ENCODE measurements around the gene RASGRF1.
"Not testable (repeated sequence)": the region's sequence is repeated elsewhere in the genome, so short reads cannot be mapped to it uniquely, and the experiment has no call there.

RASGRF1 gene

GRCh38 chr15:79002581-79002980 lies 88.0 kb downstream of the RASGRF1 start:
- in situ Hi-C loops (cut with HindIII; ENCODE audit: low sequenced_read_pairs): no loop called here
- no peak for DNase-seq (ENCODE audit: low read depth, low spot score)
- H3K4me3 ChIP-seq (ENCODE audit: low read depth, low read length): no peak overlapping the region
- no peak for TF ChIP-seq CTCF (IDR thresholded peaks at IDR 0.05; ENCODE audit: low read depth, low read length)

DNA sequence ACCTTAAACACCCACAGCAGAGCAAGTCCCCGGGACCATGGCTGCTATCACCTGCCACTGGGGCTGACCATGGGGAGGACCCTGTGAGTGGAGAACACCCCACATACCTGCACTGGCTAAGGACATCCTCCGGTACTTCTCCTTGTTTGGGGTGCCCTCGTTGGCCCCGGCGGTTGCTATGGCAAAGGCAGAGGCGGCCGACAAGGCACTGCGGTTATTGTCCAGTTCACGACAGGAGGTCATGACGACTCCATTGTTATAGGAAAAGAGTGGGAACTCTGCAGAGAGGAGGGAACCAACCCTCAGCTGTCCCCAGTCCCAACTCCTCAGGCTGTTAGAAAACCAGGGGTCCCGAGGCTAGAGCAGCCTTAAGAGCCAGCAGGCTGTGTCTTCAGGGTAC lies 90.9 kb downstream of the RASGRF1 start:
- DNase-seq (ENCODE audit: low read depth, low spot score): no peak
- TF ChIP-seq CTCF (IDR thresholded peaks at IDR 0.05; ENCODE audit: low read depth, low read length): no peak
- in situ Hi-C loops (cut with HindIII; ENCODE audit: low sequenced_read_pairs): no loop called here
- no peak overlapping the region for H3K4me3 ChIP-seq (ENCODE audit: low read depth, low read length)

DNA sequence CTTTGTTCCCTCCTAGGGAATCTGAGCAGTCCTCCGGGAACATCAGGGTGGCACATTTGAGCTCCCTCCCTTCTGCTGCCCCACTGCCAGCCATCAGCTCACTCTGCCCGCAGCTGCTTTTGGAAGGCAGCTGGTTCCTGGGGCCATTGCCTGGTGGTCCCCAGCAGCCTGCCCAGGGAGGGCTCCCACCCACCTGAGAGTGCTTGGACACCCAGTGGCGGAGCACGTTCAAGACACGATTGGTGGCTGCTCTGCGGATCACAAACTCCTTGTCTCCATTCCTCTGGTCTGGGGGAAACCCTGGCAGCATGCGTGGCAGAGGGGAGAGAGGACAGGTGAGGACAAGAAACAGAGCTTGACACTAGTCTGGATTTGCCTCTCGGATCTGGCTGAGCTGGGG lies 92.1 kb downstream of the RASGRF1 start:
- in situ Hi-C loops (cut with HindIII; ENCODE audit: low sequenced_read_pairs): no loop called here
- TF ChIP-seq CTCF (IDR thresholded peaks at IDR 0.05; ENCODE audit: low read depth, low read length): no peak
- H3K4me3 ChIP-seq (ENCODE audit: low read depth, low read length): no peak overlapping the region
- DNase-seq (ENCODE audit: low read depth, low spot score): no peak

- DNase-seq (ENCODE audit: low read depth, low spot score): no peak
- in situ Hi-C loops (cut with HindIII; ENCODE audit: low sequenced_read_pairs): no loop called here
- no peak for TF ChIP-seq CTCF (IDR thresholded peaks at IDR 0.05; ENCODE audit: low read depth, low read length)
- H3K4me3 ChIP-seq (ENCODE audit: low read depth, low read length): no peak overlapping the region
Measured at GRCh38 chr15:78997981-78998499, 92.5 kb downstream of the RASGRF1 start.

DNA sequence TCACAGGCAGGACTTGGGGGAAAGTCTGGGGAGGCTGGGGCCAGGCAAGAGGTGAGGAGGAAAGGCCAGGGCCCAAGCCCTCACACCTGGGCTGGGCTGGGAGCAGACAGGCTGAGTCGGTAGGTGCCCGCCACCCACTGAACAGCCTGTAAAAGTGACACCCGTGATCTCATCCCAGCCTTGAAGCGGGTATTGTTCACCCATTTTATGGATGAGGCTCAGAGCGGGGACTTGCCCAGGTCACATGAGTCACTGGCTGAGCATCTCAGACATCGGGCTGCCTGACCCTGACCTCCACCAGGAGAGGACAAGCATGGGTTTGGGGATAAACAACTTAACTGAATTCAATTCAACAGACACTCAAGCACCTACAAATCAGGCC lies 93.7 kb downstream of the RASGRF1 start:
- no peak for TF ChIP-seq CTCF (IDR thresholded peaks at IDR 0.05; ENCODE audit: low read depth, low read length)
- no peak overlapping the region for H3K4me3 ChIP-seq (ENCODE audit: low read depth, low read length)
- in situ Hi-C loops (cut with HindIII; ENCODE audit: low sequenced_read_pairs): no loop called here
- DNase-seq (ENCODE audit: low read depth, low spot score): no peak

DNA sequence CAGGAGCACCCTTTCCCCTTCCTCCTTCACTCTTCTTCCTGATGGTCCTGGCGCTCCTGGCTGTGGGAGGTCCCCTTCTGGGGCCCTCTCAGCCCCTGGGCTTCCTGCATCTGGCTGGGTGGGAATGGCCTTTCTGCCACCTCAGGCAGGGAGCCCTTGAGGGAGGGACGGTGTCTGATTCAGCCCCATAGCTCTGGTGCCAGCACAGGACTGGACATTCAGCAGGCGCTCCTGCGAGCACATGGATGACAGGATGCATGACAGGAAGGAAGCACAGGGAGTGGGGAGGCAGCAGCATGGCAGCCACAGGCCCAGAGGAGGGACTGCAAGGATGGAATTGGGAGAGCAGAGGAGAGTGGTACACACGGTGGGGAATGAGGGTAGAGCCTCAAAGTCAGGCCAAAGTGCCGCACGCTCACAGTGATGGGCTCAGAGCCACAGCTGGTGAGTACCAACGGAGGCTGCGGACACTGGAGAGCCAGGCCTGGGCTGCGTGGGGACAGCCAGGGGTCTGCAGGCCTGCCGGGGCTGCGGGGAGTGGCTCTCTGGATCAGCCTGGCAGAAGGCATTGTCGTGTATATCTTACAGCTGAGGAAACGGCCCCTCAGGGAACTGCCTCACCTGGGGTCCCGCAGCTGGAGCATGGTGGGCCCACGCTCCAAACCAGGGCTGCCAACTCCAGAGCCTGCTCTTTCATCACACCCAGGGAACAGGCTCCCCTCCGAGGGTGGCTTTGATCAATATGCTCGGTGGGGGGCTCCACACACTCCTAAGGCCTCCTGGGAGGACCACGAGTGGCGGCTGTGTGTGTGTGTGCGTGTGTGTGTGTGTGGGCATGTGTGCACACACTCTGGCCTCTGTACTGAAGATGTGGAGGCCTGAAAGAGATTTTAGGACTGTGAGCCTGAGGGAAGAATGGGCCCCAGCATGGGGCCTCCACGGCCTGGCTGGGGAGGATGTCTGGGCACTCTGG lies 94.4 kb downstream of the RASGRF1 start:
- no peak for DNase-seq (ENCODE audit: low read depth, low spot score)
- in situ Hi-C loops (cut with HindIII; ENCODE audit: low sequenced_read_pairs): no loop called here
- TF ChIP-seq CTCF (IDR thresholded peaks at IDR 0.05; ENCODE audit: low read depth, low read length): no peak
- H3K4me3 ChIP-seq (ENCODE audit: low read depth, low read length): no peak overlapping the region

GRCh38 chr15:78995161-78995560 lies 95.4 kb downstream of the RASGRF1 start:
- H3K4me3 ChIP-seq (ENCODE audit: low read depth, low read length); in situ Hi-C loops (cut with HindIII; ENCODE audit: low sequenced_read_pairs); DNase-seq (ENCODE audit: low read depth, low spot score): not testable (repeated sequence)

All from astrocyte of the spinal cord (primary cell).